ENCODE results near the gene KHNYN. TPM values are rescaled to one million over a fixed set of nuclear protein-coding genes. Genes with fewer than 3 reads are reported as not detected.

KHNYN gene
- total and polyA plus RNA-seq, 2 of the 8 experiments (the other 6 are each of a cell fraction or from before 2014, with no cell fraction given), result 7.6 to 22.3 TPM

- Histone ChIP-seq H4K20me1 (replicated peaks in 1 of 2; ENCODE audit: control insufficient read depth in 1 of 2, insufficient read depth in 2 of 2, low read length in 2 of 2) (peaks cover 1 to 5% of the 10 kb centered on the region in 2 experiments), H2BK20ac (ENCODE audit: low read length) (no peak overlapping the region), H3K56ac (replicated peaks; ENCODE audit: insufficient read length, low read depth, low read length) (no peak overlapping the region), H4K5ac (ENCODE audit: insufficient read length, low read depth, low read length) (no peak overlapping the region), H3K14ac (ENCODE audit: insufficient read length) (no peak overlapping the region), H2AK5ac (ENCODE audit: low read depth, low read length) (no peak overlapping the region), H3K4me3 (ENCODE audit: extremely low read depth in 1 of 4, insufficient read depth in 2 of 4, low read depth in 3 of 4, low read length in 4 of 4) (no peak overlapping the region), H3K27ac (ENCODE audit: low read depth, low read length) (no peak overlapping the region), H3K9ac (replicated peaks in 1 of 4; ENCODE audit: extremely low read depth in 1 of 4, low read depth in 3 of 4, low read length in 3 of 4) (no peak overlapping the region), H3K23ac (ENCODE audit: insufficient read length) (no peak overlapping the region), H3K36me3 (ENCODE audit: control insufficient read depth in 2 of 4, insufficient read depth in 4 of 4, low read length in 3 of 4) (peaks cover 10 to 26% (median 12%) of the 10 kb centered on the region in 4 experiments; a peak in 7 of 8 replicates), H3K4me2 (ENCODE audit: insufficient read depth in 1 of 2, low read depth in 2 of 2, low read length in 2 of 2) (peak overlapping the region; percentile 76 to 96; a peak in 2 of 4 replicates), H4K8ac (ENCODE audit: extremely low read depth, insufficient read depth, low read length) (no peak overlapping the region), H3K18ac (ENCODE audit: extremely low read depth, low read length) (no peak overlapping the region), H3K4ac (replicated peaks; ENCODE audit: insufficient read length, low read depth, low read length) (no peak overlapping the region), H2BK15ac (ENCODE audit: low read length) (no peak overlapping the region), H3K4me1 (replicated peaks in 1 of 4; ENCODE audit: control insufficient read depth in 3 of 4, insufficient read depth in 4 of 4, low read length in 3 of 4) (no peaks in the 10 kb centered on the region; a peak in 2 of 7 replicates), H2BK5ac (ENCODE audit: low read depth, low read length) (no peak overlapping the region), H2AFZ (ENCODE audit: low read length) (no peak overlapping the region), H3K79me1 (ENCODE audit: low read depth, low read length) (no peaks in the 10 kb centered on the region; the same call in 1 of the 2 replicates), H2BK120ac (replicated peaks; ENCODE audit: low read depth, low read length) (no peak overlapping the region), H3K79me2 (ENCODE audit: control insufficient read depth in 1 of 2, insufficient read depth in 2 of 2, low read length in 2 of 2) (0 out of 4 replicates have a peak, but pooled peaks cover 0 to 3% of the 10 kb centered on the region in 2 experiments), H2BK12ac (ENCODE audit: low read depth, low read length) (no peak overlapping the region), H4K91ac (replicated peaks; ENCODE audit: insufficient read length, low read length) (no peak overlapping the region), H3K23me2 (ENCODE audit: low read depth, low read length) (peaks cover 9% of the 10 kb centered on the region), H3K27me3 (replicated peaks in 1 of 4; ENCODE audit: control insufficient read depth in 3 of 4, extremely low read depth in 1 of 4, insufficient read depth in 3 of 4, low read length in 3 of 4) (no peaks in the 10 kb centered on the region), H3K9me3 (ENCODE audit: insufficient read depth in 2 of 2, low read depth in 1 of 2, low read length in 1 of 2) (no peaks in the 10 kb centered on the region)
- FAIRE-seq (no peak), DNase-seq (ENCODE audit: low read depth in 1 of 2, low spot score in 2 of 2) (no peak)
- WGBS, 2 experiments (ENCODE audit: extremely low coverage in 1 of 2, insufficient coverage in 1 of 2, insufficient read length in 1 of 2, insufficient replicate concordance in 2 of 2, low coverage in 1 of 2, low lambda C conversion rate in 2 of 2, missing lambda C conversion rate in 1 of 2), result 92% methylated on average over 8 of the region's 8 CpGs; no CpG with 5 or more reads in 1 of the 2 experiments
- CTCF ChIA-PET (ENCODE audit: partially characterized antibody), result interaction anchor here (0.8 to 4.1 kb wide), 7 partner anchors 9 to 371 kb away, joined by 3 to 29 read pairs (median 8); partner anchors contain the start of genes CBLN3, CIDEB and KHNYN
- POLR2A ChIA-PET (ENCODE audit: partially characterized antibody), result interaction anchor here (1.0 to 4.5 kb wide), 6 partner anchors 10 to 651 kb away, joined by 3 to 34 read pairs (median 4); partner anchors contain the start of genes CBLN3, CIDEB and KHNYN
- TF ChIP-seq RAD21 (IDR thresholded peaks at IDR 0.05 in 1 of 2, conservative IDR thresholded peaks at IDR 0.05 in 1 of 2; ENCODE audit: low read depth in 2 of 2, low read length in 2 of 2) (no peak), SIRT6 (IDR thresholded peaks at IDR 0.05; ENCODE audit: low read length) (no peak), TEAD4 (IDR thresholded peaks at IDR 0.05; ENCODE audit: low read depth, low read length) (no peak), JUN (IDR thresholded peaks at IDR 0.05; ENCODE audit: low read depth, low read length) (no peak), CTCF (IDR thresholded peaks at IDR 0.05; ENCODE audit: control extremely low read depth in 1 of 3, insufficient read depth in 1 of 3, low read depth in 1 of 3, low read length in 3 of 3) (no peak), JUND (IDR thresholded peaks at IDR 0.05; ENCODE audit: low read length) (no peak), BRCA1 (IDR thresholded peaks at IDR 0.05; ENCODE audit: low read depth, low read length) (no peak), RBBP5 (IDR thresholded peaks at IDR 0.05; ENCODE audit: borderline replicate concordance, low read depth, low read length) (no peak)
Observed at GRCh38 chr14:24440606-24441399, 11.0 kb downstream of the KHNYN start.
